ENCODE results near the gene TMEM115. TPM values are rescaled to one million over a fixed set of nuclear protein-coding genes. Genes with fewer than 3 reads are reported as not detected.
A peak's percentile ranks its signal among the peaks of the same experiment; 100 is the strongest.

Gene TMEM115
- total and polyA plus RNA-seq, 9 of the 15 experiments (the other 6 are each of a cell fraction or from before 2014, with no cell fraction given): 1.6 to 26.9 (median 14.1) TPM

GRCh38 chr3:50340147-50340447 lies 19.2 kb downstream of the TMEM115 start:
- ATAC-seq (no peak), DNase-seq (ENCODE audit: extremely low read depth in 1 of 4, low spot score in 3 of 4) (no peak), FAIRE-seq (no peak)
- peak overlapping the region; percentile 95 to 98 for H3K9ac ChIP-seq (ENCODE audit: insufficient read depth in 1 of 2, low read depth in 2 of 2, low read length in 2 of 2)
- CTCF ChIA-PET (ENCODE audit: low intra/inter-chr PET ratio): no interaction called here
- no peak overlapping the region for H2AFZ ChIP-seq (ENCODE audit: low read depth, low read length)
- in situ Hi-C loops (cut with MboI): no loop called here
- intact Hi-C loops (cut with micrococcal nuclease): no loop called here
- BruUV-seq (replicated peaks): no TSS peak
- peaks cover 16% of the 10 kb centered on the region; the same call in 2 of the 3 replicates for H3K36me3 ChIP-seq (ENCODE audit: control insufficient read depth, insufficient read depth, low read length)
- H3K4me2 ChIP-seq (ENCODE audit: insufficient read depth, low read length): peak overlapping the region; percentile 72
- H3K27ac ChIP-seq (ENCODE audit: extremely low read depth, low read depth, low read length): peak overlapping the region; percentile 99
- WGBS (ENCODE audit: insufficient coverage, low coverage, missing lambda C conversion rate): 28% methylated on average over 7 of the region's 9 CpGs
- no peaks in the 10 kb centered on the region for H3K9me3 ChIP-seq (replicated peaks; ENCODE audit: control insufficient read depth, insufficient read depth, low read depth, low read length)
- H4K20me1 ChIP-seq (replicated peaks; ENCODE audit: control insufficient read depth, insufficient read depth, low read length): no peaks in the 10 kb centered on the region
- TF ChIP-seq CBX2 (IDR thresholded peaks at IDR 0.05; ENCODE audit: insufficient read depth, low read length, poor library complexity, severe bottlenecking) (no peak), HIVEP1 (CRISPR knock-in tag; IDR thresholded peaks at IDR 0.05) (no peak), ZNF445 (CRISPR knock-in tag; IDR thresholded peaks at IDR 0.05; ENCODE audit: low read depth) (no peak), NUFIP1 (IDR thresholded peaks at IDR 0.05; ENCODE audit: partially characterized antibody) (no peak), CTBP1 (IDR thresholded peaks at IDR 0.05; ENCODE audit: borderline replicate concordance) (no peak), ZBTB7A (IDR thresholded peaks at IDR 0.05; ENCODE audit: borderline replicate concordance, control insufficient read depth, low read depth, low read length) (no peak), RAD51 (IDR thresholded peaks at IDR 0.05; ENCODE audit: borderline replicate concordance, low read depth) (no peak), CBFB (CRISPR knock-in tag; IDR thresholded peaks at IDR 0.05) (no peak), ZNF699 (CRISPR knock-in tag; IDR thresholded peaks at IDR 0.05; ENCODE audit: insufficient replicate concordance) (no peak)
- H3K27me3 ChIP-seq (ENCODE audit: control insufficient read depth in 2 of 2, insufficient read depth in 2 of 2, low read length in 2 of 2): no peaks in the 10 kb centered on the region
- H3K4me3 ChIP-seq: peak overlapping the region; percentile 96
- peaks cover 3% of the 10 kb centered on the region for H3K9me1 ChIP-seq (ENCODE audit: control insufficient read depth, insufficient read depth, low read length)
- POLR2A ChIA-PET: interaction anchor here (1.2 kb wide), 1 partner anchor 11 kb away, joined by 5 read pairs; the partner anchor contains the start of genes CYB561D2 and NPRL2
- H3K79me2 ChIP-seq (ENCODE audit: control insufficient read depth, insufficient read depth, low read length): peaks cover 56% of the 10 kb centered on the region
- peaks cover 27 to 59% of the 10 kb centered on the region in 2 experiments; a peak in 4 of 5 replicates for H3K4me1 ChIP-seq (replicated peaks in 1 of 2; ENCODE audit: control insufficient read depth in 2 of 2, insufficient read depth in 2 of 2, low read length in 2 of 2)
